ENCODE results near the gene FBXW10B.
"Not testable (repeated sequence)": the region's sequence is repeated elsewhere in the genome, so short reads cannot be mapped to it uniquely, and the experiment has no call there.

DNA sequence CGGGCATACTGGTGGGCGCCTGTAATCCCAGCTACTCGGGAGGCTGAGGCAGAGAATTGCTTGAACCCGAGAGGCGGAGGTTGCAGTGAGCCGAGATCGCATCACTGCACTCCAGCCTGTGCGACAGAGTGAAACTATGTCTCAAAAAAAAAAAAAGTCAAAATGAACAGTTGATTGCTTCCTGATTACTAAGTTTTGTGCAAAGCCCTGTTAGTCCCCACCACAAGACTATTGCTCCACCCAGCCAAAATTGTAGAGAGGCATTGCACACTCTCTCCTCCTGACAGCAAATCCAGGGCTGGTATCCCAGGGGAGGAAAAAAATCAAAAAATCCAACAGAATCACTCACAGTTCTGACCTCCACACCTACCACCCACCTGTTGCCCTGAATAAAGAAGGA, 26.5 kb downstream of the FBXW10B start:
- not testable (repeated sequence) for TF ChIP-seq POLR2AphosphoS5, EP300, POLR2A (IDR thresholded peaks at IDR 0.05)
- TF ChIP-seq, protein P1, sequence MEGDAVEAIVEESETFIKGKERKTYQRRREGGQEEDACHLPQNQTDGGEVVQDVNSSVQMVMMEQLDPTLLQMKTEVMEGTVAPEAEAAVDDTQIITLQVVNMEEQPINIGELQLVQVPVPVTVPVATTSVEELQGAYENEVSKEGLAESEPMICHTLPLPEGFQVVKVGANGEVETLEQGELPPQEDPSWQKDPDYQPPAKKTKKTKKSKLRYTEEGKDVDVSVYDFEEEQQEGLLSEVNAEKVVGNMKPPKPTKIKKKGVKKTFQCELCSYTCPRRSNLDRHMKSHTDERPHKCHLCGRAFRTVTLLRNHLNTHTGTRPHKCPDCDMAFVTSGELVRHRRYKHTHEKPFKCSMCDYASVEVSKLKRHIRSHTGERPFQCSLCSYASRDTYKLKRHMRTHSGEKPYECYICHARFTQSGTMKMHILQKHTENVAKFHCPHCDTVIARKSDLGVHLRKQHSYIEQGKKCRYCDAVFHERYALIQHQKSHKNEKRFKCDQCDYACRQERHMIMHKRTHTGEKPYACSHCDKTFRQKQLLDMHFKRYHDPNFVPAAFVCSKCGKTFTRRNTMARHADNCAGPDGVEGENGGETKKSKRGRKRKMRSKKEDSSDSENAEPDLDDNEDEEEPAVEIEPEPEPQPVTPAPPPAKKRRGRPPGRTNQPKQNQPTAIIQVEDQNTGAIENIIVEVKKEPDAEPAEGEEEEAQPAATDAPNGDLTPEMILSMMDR (IDR thresholded peaks at IDR 0.05): not testable (repeated sequence)

Measured in suprapubic skin (tissue), 4 donors.